ENCODE results near the gene SAT2. TPM values are rescaled to one million over a fixed set of nuclear protein-coding genes. Genes with fewer than 3 reads are reported as not detected.
"Not testable (repeated sequence)": the region's sequence is repeated elsewhere in the genome, so short reads cannot be mapped to it uniquely, and the experiment has no call there.

The SAT2 gene
- total RNA-seq, 1 experiment from 2014 or later = 66.8 TPM

DNA sequence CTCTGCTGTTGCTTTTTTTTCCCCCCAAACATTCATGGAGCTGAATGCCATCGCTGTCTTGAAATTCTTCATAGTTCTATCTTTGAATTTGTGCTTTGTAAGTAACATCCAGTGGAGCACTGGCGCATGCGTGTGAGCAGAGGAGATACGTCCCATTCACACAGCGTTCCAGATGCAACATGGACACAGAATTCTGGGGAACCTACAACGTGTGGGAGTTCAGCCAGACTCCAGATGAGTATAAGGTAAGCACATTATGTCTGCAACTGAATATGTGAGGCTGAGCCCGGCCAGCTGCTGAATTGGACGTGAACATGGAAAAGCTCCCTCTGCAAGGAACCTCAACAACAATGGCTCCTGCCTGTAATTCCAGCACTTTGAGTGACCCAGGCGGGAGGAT lies 18.8 kb upstream of the SAT2 start:
- CTCF ChIA-PET = interaction anchor here (1.9 kb wide), 1 partner anchor 14 kb away, joined by 11 read pairs; no protein-coding TSS in a partner anchor
- POLR2A ChIA-PET = no interaction called here
- Mint-ChIP-seq H3K4me3 (ENCODE audit: unreplicated experiment) (no peak overlapping the region), H3K4me1 (ENCODE audit: insufficient read depth, unreplicated experiment) (peaks cover 21% of the 10 kb centered on the region), H3K27me3 (ENCODE audit: insufficient read depth, unreplicated experiment) (peaks cover 19% of the 10 kb centered on the region), H3K36me3 (ENCODE audit: insufficient read depth, unreplicated experiment) (peaks cover 5% of the 10 kb centered on the region), H3K9me3 (ENCODE audit: unreplicated experiment) (no peaks in the 10 kb centered on the region), H3K27ac (ENCODE audit: low read depth, unreplicated experiment) (no peak overlapping the region)
- intact Hi-C loops (cut with micrococcal nuclease) = no loop called here
- TF ChIP-seq, protein P1, sequence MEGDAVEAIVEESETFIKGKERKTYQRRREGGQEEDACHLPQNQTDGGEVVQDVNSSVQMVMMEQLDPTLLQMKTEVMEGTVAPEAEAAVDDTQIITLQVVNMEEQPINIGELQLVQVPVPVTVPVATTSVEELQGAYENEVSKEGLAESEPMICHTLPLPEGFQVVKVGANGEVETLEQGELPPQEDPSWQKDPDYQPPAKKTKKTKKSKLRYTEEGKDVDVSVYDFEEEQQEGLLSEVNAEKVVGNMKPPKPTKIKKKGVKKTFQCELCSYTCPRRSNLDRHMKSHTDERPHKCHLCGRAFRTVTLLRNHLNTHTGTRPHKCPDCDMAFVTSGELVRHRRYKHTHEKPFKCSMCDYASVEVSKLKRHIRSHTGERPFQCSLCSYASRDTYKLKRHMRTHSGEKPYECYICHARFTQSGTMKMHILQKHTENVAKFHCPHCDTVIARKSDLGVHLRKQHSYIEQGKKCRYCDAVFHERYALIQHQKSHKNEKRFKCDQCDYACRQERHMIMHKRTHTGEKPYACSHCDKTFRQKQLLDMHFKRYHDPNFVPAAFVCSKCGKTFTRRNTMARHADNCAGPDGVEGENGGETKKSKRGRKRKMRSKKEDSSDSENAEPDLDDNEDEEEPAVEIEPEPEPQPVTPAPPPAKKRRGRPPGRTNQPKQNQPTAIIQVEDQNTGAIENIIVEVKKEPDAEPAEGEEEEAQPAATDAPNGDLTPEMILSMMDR (IDR thresholded peaks at IDR 0.05; ENCODE audit: unreplicated experiment) = no peak
- no peak for DNase-seq (ENCODE audit: unreplicated experiment)
- BruUV-seq (replicated peaks) = no TSS peak

DNA sequence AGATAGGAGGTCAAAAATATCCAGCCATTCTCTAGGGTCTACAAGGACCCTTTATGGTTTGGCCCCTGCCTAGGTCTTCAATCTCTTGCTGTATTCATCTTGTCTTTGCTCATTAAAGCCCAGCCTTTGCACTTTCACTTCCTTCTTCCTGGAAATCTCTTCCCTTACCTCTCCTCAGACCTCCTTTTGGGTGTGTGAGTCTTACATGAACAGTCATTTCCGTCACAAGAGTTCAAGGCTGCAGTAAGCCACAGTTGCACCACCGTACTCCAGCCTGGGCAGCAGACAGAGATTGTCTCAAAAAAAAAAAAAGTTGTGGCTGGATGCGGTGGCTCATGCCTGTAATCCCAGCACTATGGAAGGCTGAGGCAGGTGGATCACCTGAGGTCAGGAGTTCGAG lies 17.2 kb upstream of the SAT2 start:
- intact Hi-C loops (cut with micrococcal nuclease) = no loop called here
- CTCF ChIA-PET = interaction anchor here (0.6 to 0.8 kb wide), 2 partner anchors 15 to 80 kb away, joined by 3 to 5 read pairs; partner anchors contain the start of gene SHBG
- H3K27ac Mint-ChIP-seq (ENCODE audit: low read depth, unreplicated experiment) = no peak overlapping the region
- no TSS peak for BruUV-seq (replicated peaks)
- POLR2A ChIA-PET = no interaction called here
- peaks cover 7% of the 10 kb centered on the region for H3K4me1 Mint-ChIP-seq (ENCODE audit: insufficient read depth, unreplicated experiment)
- H3K9me3 Mint-ChIP-seq (ENCODE audit: unreplicated experiment) = no peaks in the 10 kb centered on the region
- H3K27me3 Mint-ChIP-seq (ENCODE audit: insufficient read depth, unreplicated experiment) = peaks cover 3% of the 10 kb centered on the region
- no peak overlapping the region for H3K4me3 Mint-ChIP-seq (ENCODE audit: unreplicated experiment)
- H3K36me3 Mint-ChIP-seq (ENCODE audit: insufficient read depth, unreplicated experiment) = no peaks in the 10 kb centered on the region
- TF ChIP-seq, protein P1 (IDR thresholded peaks at IDR 0.05; ENCODE audit: unreplicated experiment) = no peak
- DNase-seq (ENCODE audit: unreplicated experiment) = no peak

DNA sequence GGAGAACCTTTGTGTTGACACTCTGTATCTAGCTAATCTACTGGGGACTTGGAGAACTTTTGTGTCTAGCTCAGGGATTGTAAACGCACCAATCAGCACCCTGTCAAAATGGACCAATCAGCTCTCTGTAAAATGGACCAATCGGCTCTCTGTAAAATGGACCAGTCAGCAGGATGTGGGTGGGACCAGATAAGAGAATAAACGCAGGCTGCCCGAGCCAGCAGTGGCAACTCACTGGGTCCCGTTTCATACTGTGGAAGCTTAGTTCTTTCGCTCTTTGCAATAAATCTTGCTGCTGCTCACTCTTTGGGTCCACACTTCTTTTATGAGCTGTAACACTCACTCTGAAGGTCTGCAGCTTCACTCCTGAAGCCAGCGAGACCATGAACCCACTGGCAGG lies 14.0 kb upstream of the SAT2 start:
- POLR2A ChIA-PET = not testable (repeated sequence)
- CTCF ChIA-PET = interaction anchor here (0.6 to 3.3 kb wide), 4 partner anchors 9 to 94 kb away, joined by 5 to 18 read pairs (median 6); partner anchors contain the start of genes TP53 and WRAP53

DNA sequence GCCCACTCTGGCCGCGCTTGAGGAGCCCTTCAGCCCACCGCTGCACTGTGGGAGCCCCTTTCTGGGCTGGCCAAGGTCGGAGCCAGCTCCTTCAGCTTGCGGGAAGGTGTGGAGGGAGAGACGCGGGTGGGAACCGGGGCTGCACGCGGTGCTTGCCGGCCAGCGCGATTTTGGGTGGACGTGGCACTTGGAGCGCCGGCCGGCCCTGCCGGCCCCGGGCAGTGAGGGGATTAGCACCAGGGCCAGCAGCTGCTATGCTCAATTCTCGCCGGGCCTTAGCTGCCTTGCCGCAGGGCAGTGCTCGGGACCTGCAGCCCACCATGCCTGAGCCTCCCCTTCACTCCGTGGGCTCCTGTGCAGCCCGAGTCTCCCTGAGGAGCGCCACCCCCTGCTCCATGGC lies 13.2 kb upstream of the SAT2 start:
- Mint-ChIP-seq H3K4me1 (ENCODE audit: insufficient read depth, unreplicated experiment) (peaks cover 6% of the 10 kb centered on the region), H3K4me3 (ENCODE audit: unreplicated experiment) (no peak overlapping the region), H3K36me3 (ENCODE audit: insufficient read depth, unreplicated experiment) (no peaks in the 10 kb centered on the region), H3K9me3 (ENCODE audit: unreplicated experiment) (no peaks in the 10 kb centered on the region), H3K27ac (ENCODE audit: low read depth, unreplicated experiment) (no peak overlapping the region), H3K27me3 (ENCODE audit: insufficient read depth, unreplicated experiment) (no peaks in the 10 kb centered on the region)
- ChIA-PET CTCF (interaction anchor here (2.0 to 3.3 kb wide), 2 partner anchors 9 to 32 kb away, joined by 6 to 18 read pairs; no protein-coding TSS in a partner anchor), POLR2A (no interaction called here)
- TF ChIP-seq, protein P1 (IDR thresholded peaks at IDR 0.05; ENCODE audit: unreplicated experiment) = no peak
- no peak for DNase-seq (ENCODE audit: unreplicated experiment)
- BruUV-seq (replicated peaks) = no TSS peak
- intact Hi-C loops (cut with micrococcal nuclease) = no loop called here

More for the DNA sequence above, 14.0 kb upstream of the SAT2 start:
- H3K36me3 Mint-ChIP-seq (ENCODE audit: insufficient read depth, unreplicated experiment); intact Hi-C loops (cut with micrococcal nuclease); H3K27me3 Mint-ChIP-seq (ENCODE audit: insufficient read depth, unreplicated experiment); BruUV-seq (replicated peaks); H3K9me3 Mint-ChIP-seq (ENCODE audit: unreplicated experiment); H3K27ac Mint-ChIP-seq (ENCODE audit: low read depth, unreplicated experiment); H3K4me3 Mint-ChIP-seq (ENCODE audit: unreplicated experiment); DNase-seq (ENCODE audit: unreplicated experiment); H3K4me1 Mint-ChIP-seq (ENCODE audit: insufficient read depth, unreplicated experiment): not testable (repeated sequence)

DNA sequence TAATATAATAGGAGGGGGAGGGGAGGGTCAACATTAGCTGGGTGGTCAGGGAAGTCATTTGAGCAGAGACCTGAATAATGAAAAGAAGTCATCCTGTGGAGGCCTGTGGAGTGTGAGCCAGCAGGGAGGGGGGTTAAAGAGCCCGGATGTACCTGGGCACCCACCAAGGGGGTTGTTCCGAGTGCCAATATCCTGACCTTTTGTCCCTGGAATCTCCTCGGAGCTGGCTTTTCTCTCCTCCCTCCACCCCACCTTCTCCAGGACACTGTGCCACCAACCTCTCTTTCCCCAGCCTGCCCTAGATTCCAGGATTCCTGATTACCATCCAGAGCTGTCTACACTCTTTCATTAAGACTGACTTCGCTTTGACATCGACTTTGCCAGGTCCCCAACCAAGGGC lies 8.5 kb upstream of the SAT2 start:
- intact Hi-C loops (cut with micrococcal nuclease) = no loop called here
- ChIA-PET POLR2A (interaction anchor here (1.1 to 12.8 kb wide), 2 partner anchors 9 to 51 kb away, joined by 3 to 208 read pairs; partner anchors contain the start of genes SAT2, TP53 and WRAP53), CTCF (interaction anchor here (0.7 kb wide), 1 partner anchor 63 kb away, joined by 4 read pairs; no protein-coding TSS in a partner anchor)
- TF ChIP-seq, protein P1 (IDR thresholded peaks at IDR 0.05; ENCODE audit: unreplicated experiment) = no peak
- no peaks in the 10 kb centered on the region for H3K9me3 Mint-ChIP-seq (ENCODE audit: unreplicated experiment)
- DNase-seq (ENCODE audit: unreplicated experiment) = no peak
- BruUV-seq (replicated peaks) = no TSS peak
- H3K4me3 Mint-ChIP-seq (ENCODE audit: unreplicated experiment) = no peak overlapping the region
- H3K36me3 Mint-ChIP-seq (ENCODE audit: insufficient read depth, unreplicated experiment) = no peaks in the 10 kb centered on the region
- no peaks in the 10 kb centered on the region for H3K27me3 Mint-ChIP-seq (ENCODE audit: insufficient read depth, unreplicated experiment)
- H3K27ac Mint-ChIP-seq (ENCODE audit: low read depth, unreplicated experiment) = no peak overlapping the region
- H3K4me1 Mint-ChIP-seq (ENCODE audit: insufficient read depth, unreplicated experiment) = no peaks in the 10 kb centered on the region

Measured in MCF 10A (cell line).